IMR-90 (cell line): ENCODE measurements around the gene CALHM3. TPM values are rescaled to one million over a fixed set of nuclear protein-coding genes. Genes with fewer than 3 reads are reported as not detected.

Experiments used
- polyA plus RNA-seq, 3 experiments: library from polyadenylated mRNA; depleted of rRNA; stranded (reverse); fragments of >200 nt; gene quantifications; 2 replicates each; pipeline ENCODE4 v1.2.3, GENCODE V29; 2012; ENCODE audit warnings: low replicate concordance in 1 of 3
- total RNA-seq: library from RNA; depleted of rRNA; stranded (reverse); fragments of >200 nt; gene quantifications from 2 replicates; pipeline ENCODE4 v1.2.3, GENCODE V29; 2012; rRNA removed

Gene CALHM3
- total and polyA plus RNA-seq, 2 of the 4 experiments (the other 2 are of a cell fraction): not detected

Other genes starting within 250 kb of the CALHM3 start
- gene RPEL1, start 233.4 kb downstream of the CALHM3 start, total RNA-seq: under 0.01 and 0.28 TPM in 2 replicates
- 0.07 and 0.26 TPM in 2 replicates for gene RPEL1, start 233.4 kb downstream of the CALHM3 start, polyA plus RNA-seq (2012; rRNA removed)
- gene INA, start 202.1 kb downstream of the CALHM3 start, total RNA-seq: 4.5 and 6.4 TPM in 2 replicates
- 7.5 and 8.8 TPM in 2 replicates for gene INA, start 202.1 kb downstream of the CALHM3 start, polyA plus RNA-seq (2012; rRNA removed)
- 6.5 and 10.0 TPM in 2 replicates for gene PCGF6, start 128.1 kb downstream of the CALHM3 start, total RNA-seq
- 4.0 and 4.9 TPM in 2 replicates for gene PCGF6, start 128.1 kb downstream of the CALHM3 start, polyA plus RNA-seq (2012; rRNA removed)
- gene TAF5, start 111.3 kb downstream of the CALHM3 start, total RNA-seq: 3.6 and 5.0 TPM in 2 replicates
- gene TAF5, start 111.3 kb downstream of the CALHM3 start, polyA plus RNA-seq (2012; rRNA removed): 1.7 and 1.9 TPM in 2 replicates
- gene ATP5MK, start 82.8 kb downstream of the CALHM3 start, total RNA-seq: 101 and 128 TPM in 2 replicates
- 73.4 and 89.8 TPM in 2 replicates for gene ATP5MK, start 82.8 kb downstream of the CALHM3 start, polyA plus RNA-seq (2012; rRNA removed)
- gene PDCD11, start 82.6 kb downstream of the CALHM3 start, total RNA-seq: 49.7 and 56.8 TPM in 2 replicates
- gene PDCD11, start 82.6 kb downstream of the CALHM3 start, polyA plus RNA-seq (2012; rRNA removed): 20.0 and 20.4 TPM in 2 replicates
- 2.2 and 2.5 TPM in 2 replicates for gene CALHM2, start 26.9 kb downstream of the CALHM3 start, total RNA-seq
- 7.9 and 9.0 TPM in 2 replicates for gene CALHM2, start 26.9 kb downstream of the CALHM3 start, polyA plus RNA-seq (2012; rRNA removed)
- gene CALHM1, start 20.3 kb downstream of the CALHM3 start, total RNA-seq: not detected in 2 replicates
- gene CALHM1, start 20.3 kb downstream of the CALHM3 start, polyA plus RNA-seq (2012; rRNA removed): not detected in 2 replicates
- 0.28 and 0.36 TPM in 2 replicates for gene NEURL1, start 14.5 kb upstream of the CALHM3 start, total RNA-seq
- 0.82 and 1.5 TPM in 2 replicates for gene NEURL1, start 14.5 kb upstream of the CALHM3 start, polyA plus RNA-seq (2012; rRNA removed)